Hepatic stellate cell (primary cell): ENCODE results near the gene HOXA1.

Experiments
- DNase-seq: peaks from one replicate; pipeline ENCODE4 v3.0.0; 2011; ENCODE audit warnings: low spot score

The HOXA1 gene

DNA sequence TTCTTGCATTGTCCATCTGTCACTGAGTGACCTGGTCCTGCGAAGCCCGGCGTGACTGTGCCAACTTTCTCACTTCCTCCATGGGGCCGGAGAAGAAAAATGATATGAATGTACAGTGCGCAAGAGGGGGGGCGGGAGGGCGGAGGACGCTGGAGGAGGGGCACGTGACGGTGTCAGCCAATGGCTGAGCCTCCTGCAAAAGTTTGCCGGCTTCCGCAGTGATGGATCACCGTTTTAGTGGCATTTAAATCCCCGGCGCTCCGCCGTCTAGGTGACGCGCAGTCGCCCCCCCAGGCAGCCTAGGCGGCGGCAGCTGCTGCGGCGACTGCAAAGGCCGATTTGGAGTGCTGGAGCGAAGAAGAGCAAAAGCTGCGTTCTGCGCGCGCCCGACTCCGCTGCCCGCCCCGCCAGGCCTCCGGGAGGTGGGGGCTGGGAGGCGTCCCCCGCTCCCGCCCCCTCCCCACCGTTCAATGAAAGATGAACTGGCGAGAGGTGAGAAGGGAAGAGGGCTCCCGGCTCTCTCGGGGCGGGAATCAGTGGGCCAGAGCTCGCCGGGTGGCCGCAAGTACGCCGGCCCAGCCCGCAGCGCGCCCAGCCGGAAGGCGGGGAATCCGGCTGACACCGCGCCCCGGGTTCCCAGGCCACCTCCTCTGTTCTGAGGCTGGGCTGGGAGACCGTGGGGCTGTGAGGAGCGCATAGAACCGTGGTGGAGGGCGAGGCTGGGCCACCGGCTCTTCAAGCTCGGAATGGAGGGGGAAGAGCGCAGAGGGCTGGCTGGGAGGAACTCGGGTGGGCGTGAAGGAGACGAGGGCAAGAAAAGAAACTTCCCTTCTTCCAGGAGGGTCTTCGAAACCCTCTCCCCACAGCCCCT is at the start of gene HOXA1:
Gene HOXA1 (minus strand): TSS at position 104 of the 871 bp plus-strand sequence. CDS start 88 bp downstream, at position 16.
- peak; percentile 99 for DNase-seq

DNA sequence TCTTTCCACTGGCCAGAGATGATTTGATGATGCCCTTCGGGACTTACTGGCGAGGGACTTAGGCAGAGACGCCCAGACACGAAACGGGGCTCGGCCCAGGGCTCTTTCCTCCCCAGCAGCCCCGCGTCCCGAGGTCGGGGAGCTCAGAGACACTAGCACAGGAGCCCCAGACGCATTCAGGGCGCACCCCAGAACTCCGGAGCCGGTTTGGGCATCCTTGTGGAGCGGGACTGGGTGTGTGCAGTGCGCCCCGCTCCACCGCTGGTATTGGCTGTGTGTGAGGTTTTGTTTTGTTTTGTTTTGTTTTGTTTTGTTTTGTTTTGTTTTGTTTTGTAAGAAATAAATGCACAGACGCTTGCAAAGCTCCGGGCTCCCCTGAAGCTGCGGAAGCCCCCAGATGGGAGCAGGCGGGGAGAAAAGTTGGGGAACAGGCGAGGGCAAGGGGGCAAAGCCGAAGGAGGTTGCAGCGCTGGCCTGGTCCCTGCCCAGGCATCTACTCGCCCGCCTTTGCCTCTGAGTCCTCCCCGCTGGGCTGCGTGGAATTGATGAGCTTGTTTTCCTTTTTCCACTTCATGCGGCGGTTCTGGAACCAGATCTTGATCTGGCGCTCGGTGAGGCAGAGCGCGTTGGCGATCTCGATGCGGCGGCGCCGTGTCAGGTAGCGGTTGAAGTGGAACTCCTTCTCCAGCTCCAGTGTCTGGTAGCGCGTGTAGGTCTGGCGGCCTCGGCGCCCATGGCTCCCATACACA is 49.5 kb upstream of the HOXA1 start:
- no peak for DNase-seq

DNA sequence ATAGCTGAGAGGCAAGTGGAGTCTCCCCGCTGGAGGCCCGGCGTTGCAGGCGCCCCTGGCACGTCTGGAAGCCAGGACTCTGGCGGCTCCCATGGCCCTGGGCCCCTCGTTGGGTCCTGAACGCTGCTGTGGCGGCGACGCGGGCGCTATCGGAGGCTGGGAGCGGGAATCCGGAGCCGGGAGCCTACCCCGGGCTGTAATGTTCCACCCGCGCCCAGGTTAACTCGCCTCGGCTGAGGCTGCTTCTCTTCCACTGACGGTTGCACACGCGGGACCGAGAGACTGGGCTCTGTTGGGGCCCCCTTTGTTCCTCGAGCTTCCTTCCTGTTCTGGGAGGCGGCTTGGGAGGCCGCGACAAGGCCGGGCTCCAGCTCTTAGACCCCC is 49.0 kb upstream of the HOXA1 start:
- no peak for DNase-seq

DNA sequence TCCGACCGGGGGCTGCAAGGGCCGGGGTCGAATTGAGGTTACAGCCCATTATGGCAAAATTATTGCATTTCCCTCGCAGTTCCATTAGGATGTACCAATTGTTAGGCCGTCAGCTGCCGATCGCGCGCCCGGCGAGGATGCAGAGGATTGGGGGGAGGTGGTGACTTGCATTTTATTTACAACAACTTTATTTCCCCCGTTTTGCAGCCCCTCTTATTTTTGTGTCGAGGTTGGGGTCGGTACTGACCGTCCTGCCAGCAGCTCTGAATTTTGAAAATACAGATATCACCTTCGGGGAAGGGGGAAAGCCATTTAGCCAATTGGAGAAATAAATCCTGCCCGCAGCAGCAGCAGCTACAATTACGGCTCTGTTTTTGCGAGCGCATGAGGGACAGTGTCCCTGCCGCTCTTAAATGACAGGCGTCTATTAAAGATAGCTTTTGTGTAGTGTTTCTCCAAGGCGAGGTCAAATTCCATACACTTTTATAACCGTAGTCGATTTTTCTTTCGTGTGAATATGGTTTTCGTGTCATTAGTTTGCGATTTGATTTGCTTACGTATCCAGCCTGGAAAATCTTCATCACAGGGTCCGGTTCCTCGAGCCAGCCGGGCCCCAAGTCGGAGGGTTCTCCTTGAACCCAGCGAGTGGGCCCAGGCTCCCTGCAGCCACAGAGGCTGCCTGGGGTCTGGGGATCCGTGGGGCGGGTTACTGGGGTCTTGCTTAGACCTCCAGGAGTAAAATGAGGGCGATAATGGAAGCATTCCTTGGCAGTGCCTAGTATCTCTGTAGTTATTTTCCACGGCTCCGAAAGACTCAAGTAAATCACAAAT is 48.4 kb upstream of the HOXA1 start:
- no peak for DNase-seq

DNA sequence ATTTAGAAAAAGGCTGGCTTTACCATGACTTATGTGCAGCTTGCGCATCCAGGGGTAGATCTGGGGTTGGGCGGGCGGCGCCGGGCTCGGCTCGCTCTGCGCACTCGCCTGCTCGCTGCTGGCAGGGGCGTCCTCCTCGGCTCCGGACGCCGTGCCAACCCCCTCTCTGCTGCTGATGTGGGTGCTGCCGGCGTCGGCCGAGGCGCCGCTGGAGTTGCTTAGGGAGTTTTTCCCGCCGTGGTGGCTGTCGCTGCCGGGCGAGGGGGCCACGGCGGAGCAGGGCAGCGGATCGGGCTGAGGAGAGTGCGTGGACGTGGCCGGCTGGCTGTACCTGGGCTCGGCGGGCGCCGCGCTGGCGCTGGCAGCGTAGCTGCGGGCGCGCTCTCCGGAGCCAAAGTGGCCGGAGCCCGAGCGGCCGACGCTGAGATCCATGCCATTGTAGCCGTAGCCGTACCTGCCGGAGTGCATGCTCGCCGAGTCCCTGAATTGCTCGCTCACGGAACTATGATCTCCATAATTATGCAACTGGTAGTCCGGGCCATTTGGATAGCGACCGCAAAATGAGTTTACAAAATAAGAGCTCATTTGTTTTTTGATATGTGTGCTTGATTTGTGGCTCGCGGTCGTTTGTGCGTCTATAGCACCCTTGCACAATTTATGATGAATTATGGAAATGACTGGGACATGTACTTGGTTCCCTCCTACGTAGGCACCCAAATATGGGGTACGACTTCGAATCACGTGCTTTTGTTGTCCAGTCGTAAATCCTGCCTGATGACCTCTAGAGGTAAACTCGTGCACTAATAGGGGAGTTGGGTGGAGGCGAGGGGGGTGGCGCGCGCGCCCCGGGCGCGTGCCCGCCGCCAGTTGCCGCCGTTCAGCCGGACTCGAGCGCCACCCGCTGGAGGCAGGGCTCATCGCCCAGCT is 47.5 kb upstream of the HOXA1 start, which contains the start of gene HOXA5:
Gene HOXA5 (minus strand): TSS at position 659 of the 927 bp plus-strand sequence. CDS start 74 bp downstream, at position 585.
- DNase-seq, result peak; percentile 93

DNA sequence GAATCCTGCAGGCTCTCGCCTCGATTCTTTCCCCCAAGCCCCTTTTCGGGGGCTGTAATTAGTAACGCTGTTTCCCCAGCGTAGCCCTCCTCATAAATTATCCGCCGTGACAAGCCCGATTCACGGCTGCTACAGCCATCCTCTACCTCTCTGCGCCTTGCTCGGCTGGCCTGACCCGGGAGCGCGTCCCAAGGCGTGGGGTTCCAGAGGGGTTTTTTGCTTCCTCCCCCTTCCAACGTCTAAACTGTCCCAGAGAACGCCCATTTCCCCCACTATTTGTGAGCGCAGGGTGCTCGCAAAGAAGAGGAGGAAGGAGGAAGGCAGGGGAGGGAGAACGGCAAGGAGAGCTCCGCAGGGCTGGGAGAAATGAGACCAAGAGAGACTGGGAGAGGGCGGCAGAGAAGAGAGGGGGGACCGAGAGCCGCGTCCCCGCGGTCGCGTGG is 46.8 kb upstream of the HOXA1 start:
- no peak for DNase-seq

DNA sequence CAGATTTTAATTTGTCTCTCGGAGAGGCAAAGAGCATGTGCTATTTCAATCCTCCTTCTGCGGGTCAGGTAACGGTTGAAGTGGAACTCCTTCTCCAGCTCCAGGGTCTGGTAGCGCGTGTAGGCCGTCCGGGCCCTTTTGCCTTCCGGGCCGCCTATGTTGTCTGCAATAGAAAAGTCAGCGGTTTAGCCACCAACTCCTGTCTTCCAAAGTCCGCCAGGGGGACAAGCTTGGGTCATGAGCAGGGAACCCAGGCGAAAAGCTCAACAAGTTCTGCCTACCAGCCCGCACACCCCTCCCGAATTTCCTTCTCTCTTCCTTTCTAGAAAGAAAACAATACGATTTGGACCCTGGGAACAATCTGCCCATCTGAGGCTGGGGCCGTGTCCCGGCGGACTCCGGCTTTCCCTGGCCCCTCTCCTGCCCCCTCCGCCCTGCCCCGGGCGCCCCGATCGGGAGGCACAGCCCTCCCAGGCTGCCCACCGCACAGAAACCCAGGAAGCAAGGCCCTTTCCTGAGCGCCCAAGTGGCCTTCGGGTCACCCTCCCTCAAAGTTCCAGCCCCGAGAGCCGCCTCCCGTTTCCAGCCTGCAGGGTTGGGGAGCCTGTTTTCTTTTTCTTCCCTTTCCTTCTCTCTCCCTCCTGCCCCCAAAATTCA is 46.3 kb upstream of the HOXA1 start:
- no peak for DNase-seq

DNA sequence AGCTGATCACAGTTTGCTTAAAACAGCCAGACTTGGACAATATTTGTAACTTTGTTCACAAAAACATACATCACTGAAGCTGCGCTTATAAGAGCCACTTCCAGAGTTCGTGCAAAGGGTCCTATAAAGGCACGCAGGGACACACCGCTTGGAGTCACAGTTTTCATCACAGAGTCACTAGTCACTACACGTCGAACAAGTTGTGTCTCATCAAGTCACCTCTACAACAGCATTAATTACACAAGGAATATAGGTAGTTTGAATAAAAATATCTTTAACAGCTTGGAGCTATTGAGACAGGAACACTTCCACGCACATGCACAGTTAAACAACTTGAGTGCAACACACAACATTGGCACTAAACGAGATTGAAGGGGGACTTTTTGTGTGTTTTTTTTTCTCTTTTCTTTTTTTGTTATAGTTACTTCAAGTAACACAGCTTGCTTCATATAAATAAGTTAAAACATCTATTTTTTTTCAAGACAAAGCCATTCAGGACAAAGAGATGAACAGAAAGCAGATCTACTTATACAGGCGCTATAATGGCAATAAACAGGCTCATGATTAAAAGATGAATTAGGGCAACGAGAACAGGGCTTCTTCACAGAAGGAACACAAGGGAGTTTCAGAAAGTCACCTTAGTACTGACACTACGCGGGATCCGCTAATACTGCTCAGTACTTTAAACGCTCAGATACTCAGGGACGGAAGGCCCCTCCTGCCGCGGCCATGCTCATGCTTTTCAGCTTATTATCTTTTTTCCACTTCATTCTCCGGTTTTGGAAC is 45.5 kb upstream of the HOXA1 start:
- DNase-seq, result no peak

DNA sequence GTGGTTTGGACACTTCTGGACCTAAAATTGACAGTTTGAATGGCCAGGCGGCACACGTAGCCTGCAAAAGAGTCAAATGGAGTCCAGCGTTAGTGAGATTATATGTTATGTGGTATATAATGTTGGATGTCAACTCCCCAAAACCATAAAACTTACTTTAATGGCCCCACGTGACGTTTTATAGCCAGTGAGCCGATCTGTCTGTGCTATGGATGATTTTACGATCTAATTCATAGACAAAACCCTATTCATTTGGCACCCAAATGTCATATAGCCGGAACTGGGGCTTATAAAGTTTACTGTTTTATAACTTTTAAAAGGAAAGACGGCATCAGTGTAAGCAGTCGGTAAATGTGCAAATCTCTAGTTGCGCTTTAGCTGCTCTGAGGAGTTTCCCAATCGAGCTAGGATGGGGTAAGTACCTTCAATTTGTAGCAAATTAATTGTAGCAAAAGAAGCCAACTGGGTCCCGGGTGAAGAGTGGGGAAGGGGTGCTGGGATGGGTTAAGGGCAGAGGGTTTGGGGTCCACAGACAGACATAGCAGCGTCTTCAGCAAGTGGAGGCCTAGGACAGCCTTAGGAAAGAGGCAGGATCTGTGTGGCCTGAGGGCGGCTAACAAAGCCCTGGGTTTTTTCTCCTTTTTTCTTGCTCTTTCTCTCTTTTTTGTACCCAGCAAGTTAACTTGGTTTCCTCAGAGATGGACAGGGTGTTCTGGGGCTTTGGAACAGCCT is 44.5 kb upstream of the HOXA1 start:
- no peak for DNase-seq

DNA sequence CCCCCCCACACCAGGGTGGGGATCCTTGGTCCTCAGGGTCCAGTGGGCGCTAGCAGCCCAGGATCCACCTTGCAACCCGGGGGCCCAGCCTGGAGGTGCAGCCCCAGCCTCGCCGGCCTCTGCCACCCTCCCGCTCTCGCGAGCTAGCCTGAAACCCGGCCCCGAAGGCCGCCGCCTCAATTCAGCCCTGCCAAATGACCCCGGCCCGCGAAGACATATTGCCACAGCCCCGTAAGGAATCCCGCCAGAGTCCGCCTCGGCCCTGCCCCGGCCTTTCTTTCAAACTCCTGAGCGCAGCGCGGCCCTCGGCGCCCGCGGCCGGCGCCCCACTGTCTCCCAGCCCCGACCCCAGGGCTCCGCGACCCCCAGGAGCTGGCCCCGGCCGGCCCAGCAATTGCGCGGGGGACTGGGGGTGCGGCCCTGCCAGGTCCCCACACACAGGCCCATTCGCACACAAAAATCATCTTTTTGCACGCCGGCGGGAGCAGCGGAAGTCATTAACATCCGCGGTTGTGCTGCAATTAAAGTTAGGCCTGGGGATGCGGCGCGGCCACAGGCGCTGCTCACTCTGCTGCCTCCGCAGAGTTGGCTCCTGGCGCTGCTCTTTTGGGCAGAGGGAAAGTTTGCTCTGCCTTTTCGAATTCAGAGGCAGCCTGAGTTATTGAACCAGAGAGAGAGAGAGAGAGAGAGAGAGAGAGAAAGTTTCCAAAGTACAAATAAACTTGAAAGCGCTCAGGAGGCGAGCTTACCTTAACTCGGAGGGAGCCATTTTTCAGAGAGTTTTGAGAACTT is 43.7 kb upstream of the HOXA1 start:
- DNase-seq, result no peak

DNA sequence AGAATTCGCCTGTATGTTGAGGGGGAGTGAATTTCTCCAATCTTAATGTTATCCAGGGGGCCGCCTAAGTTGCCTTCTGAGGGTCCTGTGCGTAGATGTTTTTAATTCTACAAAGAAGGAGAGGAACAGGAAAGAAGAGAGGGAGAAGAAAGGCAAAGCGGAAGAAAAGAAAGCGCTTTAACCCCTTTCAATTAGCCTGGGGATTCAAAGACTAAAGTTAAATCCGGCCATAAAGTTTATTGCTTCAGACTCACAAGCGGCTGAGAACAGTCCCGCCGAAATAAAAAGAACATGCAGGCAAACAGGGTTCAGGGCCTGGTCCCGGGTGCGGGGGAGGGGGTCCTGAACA is 43.2 kb upstream of the HOXA1 start:
- DNase-seq, result no peak

DNA sequence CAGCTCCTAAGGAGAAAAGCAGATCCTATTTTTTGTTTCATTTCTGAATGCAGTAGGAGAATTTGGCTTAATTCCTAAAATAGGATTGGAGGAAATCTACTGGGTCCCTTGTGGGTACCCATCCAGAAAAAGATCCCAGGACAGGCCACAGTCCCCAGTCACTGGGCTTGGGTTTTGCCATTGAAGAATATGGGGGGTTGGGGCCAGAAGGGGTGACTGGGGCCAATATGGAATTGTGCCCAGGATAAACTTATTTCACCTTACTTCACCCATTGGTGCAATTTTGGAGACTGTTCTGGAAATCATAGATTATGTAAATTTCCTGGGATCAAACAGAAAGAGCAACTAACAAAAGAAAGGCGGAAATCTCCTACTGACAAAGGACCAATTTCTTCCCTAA is 42.7 kb upstream of the HOXA1 start:
- no peak for DNase-seq

DNA sequence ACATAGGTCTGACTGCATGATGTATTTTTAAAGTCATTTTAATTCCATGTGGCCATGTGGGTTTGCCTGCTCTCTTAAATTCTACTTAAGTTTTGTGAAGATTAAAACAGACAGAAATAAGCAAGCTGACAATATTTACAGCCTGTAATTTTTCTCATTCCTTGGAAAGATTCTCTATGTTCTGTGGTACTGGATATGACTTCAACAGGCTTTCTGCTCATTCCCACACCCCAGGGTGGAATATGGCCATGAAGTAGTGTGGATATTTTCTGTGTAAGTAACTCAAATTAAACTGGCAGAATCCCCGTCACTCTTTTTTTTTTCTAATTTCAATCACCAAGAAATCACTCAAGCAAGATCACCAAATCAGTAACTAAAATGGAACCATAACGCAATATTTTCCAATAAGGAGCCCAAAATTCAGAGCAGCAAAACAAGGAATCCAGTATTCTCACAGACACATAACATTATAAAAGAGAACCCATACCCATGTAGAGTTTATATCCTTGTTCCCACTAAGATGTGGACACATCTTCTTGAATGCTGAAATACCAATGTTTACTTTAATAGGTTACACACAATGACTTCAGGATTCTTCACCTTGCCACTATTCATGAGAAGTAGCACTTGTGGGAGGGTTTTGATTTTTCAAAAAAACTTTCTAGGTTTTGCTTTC is 42.0 kb upstream of the HOXA1 start:
- no peak for DNase-seq

DNA sequence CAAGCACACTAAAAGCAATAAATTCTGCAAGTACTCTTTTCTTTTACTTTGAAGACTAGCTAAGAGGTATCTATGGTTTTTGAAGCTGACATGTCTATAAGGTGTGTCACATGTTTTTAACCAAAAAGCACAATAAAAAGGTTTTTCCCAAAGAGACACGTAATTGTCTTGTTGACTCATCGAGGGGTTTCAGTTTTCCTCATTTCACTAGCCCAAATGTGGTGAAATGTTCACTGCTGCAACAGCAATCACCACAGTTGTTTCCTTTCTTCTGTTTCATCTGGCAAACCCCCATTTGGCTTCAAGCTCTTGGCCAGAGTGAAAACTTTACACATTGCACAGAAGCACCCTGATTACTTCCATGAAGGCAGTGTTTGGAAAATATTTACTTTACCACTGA is 38.6 kb upstream of the HOXA1 start:
- no peak for DNase-seq

DNA sequence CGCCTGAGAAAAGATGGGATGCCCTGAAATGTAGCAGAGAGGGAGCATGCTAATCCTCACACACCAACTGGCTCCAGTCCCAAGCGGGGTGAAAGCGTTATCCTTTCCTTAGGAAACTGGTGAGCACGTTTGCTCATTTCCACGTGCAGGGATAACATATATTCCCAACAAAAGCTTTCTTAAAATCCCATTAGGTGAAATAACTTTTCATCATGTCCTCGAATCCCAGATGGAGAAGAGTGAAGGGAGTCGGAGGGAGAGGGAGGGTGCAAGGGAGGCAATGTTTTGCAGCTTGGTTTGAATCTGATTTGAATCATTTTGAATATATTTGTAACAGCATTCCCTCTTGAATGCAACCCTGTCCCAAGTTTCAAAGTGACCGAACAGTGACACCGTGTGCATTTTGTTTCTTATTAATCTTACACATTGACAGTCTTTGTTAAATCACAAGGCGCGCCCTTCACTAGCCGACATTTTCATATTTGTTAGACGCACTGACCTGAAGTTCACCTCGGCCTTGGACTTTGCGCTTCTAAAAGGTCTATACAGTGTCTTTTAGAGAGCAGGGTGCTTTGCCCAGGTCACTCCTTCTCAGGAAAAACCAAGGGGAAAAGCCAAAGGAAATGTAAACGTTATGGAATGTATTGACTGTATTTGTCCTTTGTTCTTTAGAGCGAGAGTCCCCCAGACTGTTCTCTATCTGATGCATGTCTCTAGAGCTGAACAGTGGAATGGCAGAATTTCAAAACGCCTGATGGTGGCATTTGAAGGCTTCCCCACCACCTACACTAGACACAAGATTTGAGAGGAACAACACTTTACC is 37.8 kb upstream of the HOXA1 start:
- DNase-seq, result no peak

DNA sequence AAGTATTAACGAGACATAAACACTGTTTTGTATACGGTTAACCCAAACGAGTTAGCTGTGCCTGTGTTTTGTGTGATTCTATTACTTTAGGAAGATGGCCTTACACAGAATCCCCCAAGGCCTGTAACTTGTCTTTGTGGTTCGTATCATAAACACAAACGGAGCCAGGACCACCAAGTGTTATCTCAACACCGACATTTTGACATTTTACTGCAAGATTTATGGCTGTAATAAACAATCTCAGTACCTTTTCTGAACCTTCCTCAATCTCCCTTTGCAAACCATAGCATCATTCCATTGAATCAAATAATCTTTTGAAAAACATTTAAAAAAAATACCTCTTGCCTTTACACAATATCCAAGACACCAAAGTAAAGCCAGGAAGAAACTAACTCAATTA is 37.2 kb upstream of the HOXA1 start:
- no peak for DNase-seq

DNA sequence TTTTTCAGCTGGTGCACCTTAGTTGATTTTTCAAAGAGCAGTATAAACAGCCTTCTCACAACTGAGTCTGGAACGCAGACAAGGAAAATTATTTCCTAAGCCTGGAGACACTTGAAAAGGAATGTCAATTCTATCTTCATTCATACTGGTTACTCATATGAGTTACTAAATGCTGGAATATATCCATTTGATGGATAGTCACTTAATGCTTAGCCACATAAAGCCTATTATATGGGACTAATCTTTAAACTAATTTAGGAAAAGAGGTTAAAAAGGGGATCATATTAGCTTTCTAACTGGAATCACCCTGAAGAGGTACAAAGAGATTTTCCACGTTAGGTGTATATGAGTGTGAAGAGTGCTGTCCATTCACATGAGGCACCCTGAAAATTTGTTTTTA is 36.4 kb upstream of the HOXA1 start:
- DNase-seq, result no peak
